Cardiac muscle cell (in vitro differentiated cells and primary cell): ENCODE data around the gene LARGE1. TPM values are rescaled to one million over a fixed set of nuclear protein-coding genes. Genes with fewer than 3 reads are reported as not detected.

ENCODE experiments used
- DNase-seq, 2 donors: peaks; one replicate each; pipeline versions ENCODE4 v3.0.0 to v3.0.0-alpha.2; 2010 to 2017; ENCODE audit warnings: low read depth in 1 of 2, low spot score in 1 of 2
- H3K27ac ChIP-seq: fragments of 200-600 bp; sonication (generic); 2 replicates; pipeline ENCODE4 v1.5.1; 2016
- H3K27me3 ChIP-seq: fragments of 200-600 bp; sonication (generic); 2 replicates; pipeline ENCODE4 v1.6.0; 2016; ENCODE audit warnings: control low read depth
- H3K36me3 ChIP-seq: fragments of 200-600 bp; sonication (generic); 2 replicates; pipeline ENCODE4 v1.5.1; 2016; ENCODE audit warnings: control low read depth
- H3K4me1 ChIP-seq: fragments of 200-600 bp; sonication (generic); 2 replicates; pipeline ENCODE4 v1.8.1; 2017; ENCODE audit warnings: low read depth, mild to moderate bottlenecking, mixed run types
- H3K4me3 ChIP-seq: fragments of 200-600 bp; sonication (generic); 2 replicates; pipeline ENCODE4 v1.5.1; 2016; ENCODE audit warnings: mild to moderate bottlenecking
- H3K9me3 ChIP-seq: fragments of 200-600 bp; sonication (generic); 2 replicates; pipeline ENCODE4 v1.5.1; 2017; ENCODE audit warnings: low read depth, mild to moderate bottlenecking, control low read depth
- polyA plus RNA-seq: library from polyadenylated mRNA; unstranded; fragments of >200 nt; fragmentation: Nextera tagmentation; extraction: Ambion mirVana; gene quantifications from 2 replicates; pipeline ENCODE4 v1.2.1, GENCODE V29; 2016
- total RNA-seq: library from RNA; depleted of rRNA; stranded (reverse); fragments of >200 nt; gene quantifications from 2 replicates; pipeline ENCODE4 v1.2.3, GENCODE V29; 2016
- TF ChIP-seq, protein P1 (sequence below): IDR thresholded peaks from 2 replicates; pipeline ENCODE4 v1.5.1; 2012; ENCODE audit warnings: low read depth, mild to moderate bottlenecking, low read length

Gene LARGE1
- total and polyA plus RNA-seq, 2 experiments from 2014 or later: 18.4 to 34.3 TPM

DNA sequence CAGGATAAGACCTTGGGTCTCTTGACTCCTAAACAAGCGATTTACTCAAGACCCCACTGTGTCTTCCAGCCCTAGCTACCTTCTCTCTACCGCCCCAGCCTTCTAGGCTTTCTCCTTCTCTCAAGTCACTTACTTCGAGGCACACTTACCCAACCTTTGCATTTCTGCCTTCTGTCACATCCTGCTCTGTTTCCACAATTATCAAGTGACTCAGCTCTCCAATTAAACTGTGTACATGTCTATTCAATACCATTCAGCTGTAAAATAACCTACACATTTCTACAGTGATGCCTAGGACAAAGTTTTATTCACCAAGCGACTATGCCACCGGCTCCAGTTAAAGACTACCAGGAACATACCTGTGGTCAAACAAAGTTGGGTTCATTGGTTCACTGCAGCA is 69.0 kb downstream of the LARGE1 start:
- H3K4me1 ChIP-seq: peaks cover 8% of the 10 kb centered on the region
- H3K27ac ChIP-seq: no peak overlapping the region
- H3K36me3 ChIP-seq: no peaks in the 10 kb centered on the region
- H3K27me3 ChIP-seq: no peaks in the 10 kb centered on the region
- no peaks in the 10 kb centered on the region for H3K9me3 ChIP-seq
- no peak overlapping the region for H3K4me3 ChIP-seq
- DNase-seq: no peak
- TF ChIP-seq, protein P1, sequence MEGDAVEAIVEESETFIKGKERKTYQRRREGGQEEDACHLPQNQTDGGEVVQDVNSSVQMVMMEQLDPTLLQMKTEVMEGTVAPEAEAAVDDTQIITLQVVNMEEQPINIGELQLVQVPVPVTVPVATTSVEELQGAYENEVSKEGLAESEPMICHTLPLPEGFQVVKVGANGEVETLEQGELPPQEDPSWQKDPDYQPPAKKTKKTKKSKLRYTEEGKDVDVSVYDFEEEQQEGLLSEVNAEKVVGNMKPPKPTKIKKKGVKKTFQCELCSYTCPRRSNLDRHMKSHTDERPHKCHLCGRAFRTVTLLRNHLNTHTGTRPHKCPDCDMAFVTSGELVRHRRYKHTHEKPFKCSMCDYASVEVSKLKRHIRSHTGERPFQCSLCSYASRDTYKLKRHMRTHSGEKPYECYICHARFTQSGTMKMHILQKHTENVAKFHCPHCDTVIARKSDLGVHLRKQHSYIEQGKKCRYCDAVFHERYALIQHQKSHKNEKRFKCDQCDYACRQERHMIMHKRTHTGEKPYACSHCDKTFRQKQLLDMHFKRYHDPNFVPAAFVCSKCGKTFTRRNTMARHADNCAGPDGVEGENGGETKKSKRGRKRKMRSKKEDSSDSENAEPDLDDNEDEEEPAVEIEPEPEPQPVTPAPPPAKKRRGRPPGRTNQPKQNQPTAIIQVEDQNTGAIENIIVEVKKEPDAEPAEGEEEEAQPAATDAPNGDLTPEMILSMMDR: no peak

DNA sequence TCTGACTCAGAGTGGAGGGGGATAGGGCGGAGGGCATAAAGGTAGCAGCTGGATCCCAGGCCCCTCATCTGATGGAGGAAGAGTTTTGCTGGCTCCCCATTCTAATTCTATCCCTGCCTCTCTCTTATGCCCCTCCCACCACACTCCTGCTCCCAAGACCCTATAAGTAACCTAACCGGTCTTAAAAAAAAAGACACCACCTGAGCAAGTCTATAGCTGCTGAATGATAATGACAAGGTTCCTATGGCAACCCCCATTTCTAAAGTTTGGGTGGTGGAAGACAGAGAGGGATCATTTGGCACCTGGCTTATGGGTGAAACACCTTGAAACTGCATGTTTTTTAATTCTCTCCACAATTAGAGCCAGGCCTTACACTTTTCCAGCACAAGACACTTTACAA is 69.6 kb downstream of the LARGE1 start:
- H3K4me1 ChIP-seq: peaks cover 8% of the 10 kb centered on the region
- H3K27me3 ChIP-seq: no peaks in the 10 kb centered on the region
- no peak overlapping the region for H3K27ac ChIP-seq
- TF ChIP-seq, protein P1: no peak
- H3K9me3 ChIP-seq: no peaks in the 10 kb centered on the region
- no peak for DNase-seq
- H3K36me3 ChIP-seq: no peaks in the 10 kb centered on the region
- H3K4me3 ChIP-seq: no peak overlapping the region

DNA sequence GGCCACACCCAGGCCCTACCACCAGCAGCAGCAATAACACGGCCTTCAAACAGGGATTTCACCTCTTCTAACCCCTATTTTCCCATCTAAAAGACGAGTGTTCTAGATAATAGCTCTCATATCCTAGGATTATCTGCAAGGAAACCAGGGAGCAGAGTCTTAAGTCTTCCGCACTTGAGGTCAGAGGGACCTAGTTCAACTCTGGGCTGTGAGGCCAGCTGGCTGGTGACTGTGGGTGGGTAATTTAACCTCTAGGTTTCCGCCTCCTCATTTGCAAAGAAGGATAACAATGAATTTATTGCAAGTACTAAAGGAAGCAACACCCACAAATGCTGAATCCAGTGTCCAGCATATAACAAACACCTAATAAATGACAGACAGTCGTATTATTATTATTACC is 70.1 kb downstream of the LARGE1 start:
- Histone ChIP-seq H3K4me1 (peaks cover 8% of the 10 kb centered on the region), H3K4me3 (no peak overlapping the region), H3K36me3 (no peaks in the 10 kb centered on the region), H3K27ac (no peak overlapping the region), H3K9me3 (no peaks in the 10 kb centered on the region), H3K27me3 (no peaks in the 10 kb centered on the region)
- TF ChIP-seq, protein P1: no peak
- DNase-seq: no peak

DNA sequence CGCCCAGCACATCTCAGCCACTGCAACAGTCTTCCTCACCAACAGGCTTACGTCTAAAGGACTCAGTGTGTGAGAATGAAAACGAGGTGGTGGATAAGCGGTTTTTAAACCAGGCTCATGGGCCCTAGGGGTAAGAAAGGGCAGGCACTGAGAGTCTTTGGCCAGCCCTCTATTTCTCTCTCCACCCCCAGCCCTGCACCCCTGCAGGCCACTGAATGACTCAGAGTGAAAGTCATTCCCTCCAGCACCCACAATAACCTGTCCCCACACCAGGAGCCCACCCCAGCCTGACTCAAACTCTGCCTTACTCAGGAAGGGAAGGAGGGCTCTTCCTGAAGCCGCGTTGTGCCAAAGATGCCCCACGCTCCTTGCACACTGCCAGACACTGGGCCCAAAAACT is 72.0 kb downstream of the LARGE1 start:
- H3K27ac ChIP-seq: no peak overlapping the region
- H3K4me3 ChIP-seq: no peak overlapping the region
- H3K27me3 ChIP-seq: no peaks in the 10 kb centered on the region
- TF ChIP-seq, protein P1: no peak
- no peaks in the 10 kb centered on the region for H3K9me3 ChIP-seq
- H3K4me1 ChIP-seq: peaks cover 13% of the 10 kb centered on the region
- DNase-seq: no peak
- H3K36me3 ChIP-seq: no peaks in the 10 kb centered on the region

DNA sequence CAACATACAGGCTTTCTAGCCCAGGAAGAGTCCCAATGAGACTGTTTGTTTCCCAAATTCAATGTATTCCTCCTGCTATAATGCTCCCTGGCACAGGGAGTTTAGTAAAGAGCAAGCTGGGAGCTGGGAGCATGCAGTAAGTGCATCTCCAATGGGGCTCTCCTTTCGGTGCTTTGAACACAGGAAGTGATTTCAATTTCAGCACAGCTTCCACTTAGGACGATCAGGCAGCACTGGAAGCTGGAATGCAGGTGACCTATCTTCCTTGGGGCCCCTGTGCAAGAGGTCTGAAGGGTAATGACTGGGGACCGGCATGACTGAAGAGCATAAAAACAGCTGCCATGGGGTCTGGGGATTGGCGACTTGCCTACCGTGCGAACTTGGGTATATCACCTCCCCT is 76.0 kb downstream of the LARGE1 start:
- Histone ChIP-seq H3K36me3 (no peaks in the 10 kb centered on the region), H3K27me3 (no peaks in the 10 kb centered on the region), H3K4me1 (peaks cover 20% of the 10 kb centered on the region), H3K27ac (peak overlapping the region; percentile 56), H3K9me3 (no peaks in the 10 kb centered on the region), H3K4me3 (no peak overlapping the region)
- TF ChIP-seq, protein P1: no peak
- peak in 1 of 2 donors; percentile 49 for DNase-seq
